Smooth muscle cell of the brain vasculature (primary cell): ENCODE measurements around the gene AARS1.
A peak's percentile ranks its signal among the peaks of the same experiment; 100 is the strongest.
"Not testable (repeated sequence)": the region's sequence is repeated elsewhere in the genome, so short reads cannot be mapped to it uniquely, and the experiment has no call there.

Source experiments
- DNase-seq: peaks from one replicate; pipeline ENCODE4 v3.0.0-alpha.2; 2012; ENCODE audit warnings: low read depth, low spot score

Gene AARS1

DNA sequence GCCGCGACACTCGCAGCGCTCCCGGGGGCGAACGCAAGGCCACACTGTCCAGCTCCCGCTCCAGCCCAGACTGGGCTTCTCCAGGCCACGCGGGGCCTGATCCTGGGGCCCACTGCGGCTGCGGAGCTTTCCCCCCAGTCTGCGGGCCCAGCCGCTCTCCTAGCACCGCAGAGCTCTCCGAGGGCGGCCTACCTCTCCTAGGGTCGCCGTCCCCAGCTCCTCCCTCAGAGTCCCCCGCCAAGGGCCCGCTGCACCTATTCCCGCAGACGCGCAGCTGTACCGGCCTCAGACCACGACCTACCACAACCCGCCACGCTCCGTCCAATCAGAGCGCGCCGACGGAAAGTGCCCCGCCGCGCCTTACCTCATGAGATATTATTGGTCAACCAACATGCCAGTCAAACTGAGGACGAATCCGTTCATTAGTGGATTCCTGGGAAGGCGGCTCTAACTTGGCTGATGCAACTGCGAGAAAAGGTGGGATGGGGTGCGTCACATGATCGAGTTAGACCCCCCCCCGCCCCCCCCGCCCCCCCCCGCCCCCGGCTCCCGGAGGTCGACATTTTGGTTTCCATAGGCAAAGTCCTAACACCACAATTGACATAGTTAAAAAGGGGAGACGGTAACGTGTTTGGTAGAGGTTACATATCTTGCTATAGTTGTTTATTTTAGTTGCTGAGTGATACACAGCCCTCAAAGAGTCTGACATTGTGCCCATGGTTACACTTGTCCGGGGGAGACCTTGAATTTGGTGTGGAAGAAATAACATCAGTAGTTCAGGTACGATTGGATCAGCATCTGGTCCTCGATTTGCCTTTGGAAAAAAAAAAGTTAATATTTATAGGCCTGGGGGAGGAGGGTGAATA is at the start of gene AARS1:
Gene AARS1, minus strand, starts transcription at position 278 of the 866 bp plus-strand sequence. CDS start 6,743 bp downstream, outside the sequence.
- DNase-seq, result peak; percentile 99

DNA sequence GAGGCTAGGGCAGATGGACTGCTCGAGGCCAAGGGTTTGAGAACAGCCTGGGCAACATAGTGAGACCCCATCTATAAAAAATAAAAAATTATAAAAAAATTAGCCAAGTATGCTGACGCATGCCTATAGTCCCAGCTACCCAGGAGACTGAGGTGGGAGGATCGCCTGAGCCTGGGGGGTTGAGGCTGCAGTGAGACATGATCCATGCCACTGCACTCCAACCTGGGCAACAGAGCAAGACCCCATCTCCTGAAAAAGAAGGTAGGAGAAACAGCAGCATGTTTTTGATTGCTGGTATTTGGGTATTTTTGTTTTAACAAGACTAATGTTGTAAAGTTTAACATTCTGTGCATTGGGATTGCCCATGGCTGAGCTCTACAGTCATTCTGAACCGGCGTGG is 48.5 kb upstream of the AARS1 start:
- DNase-seq, result no peak

DNA sequence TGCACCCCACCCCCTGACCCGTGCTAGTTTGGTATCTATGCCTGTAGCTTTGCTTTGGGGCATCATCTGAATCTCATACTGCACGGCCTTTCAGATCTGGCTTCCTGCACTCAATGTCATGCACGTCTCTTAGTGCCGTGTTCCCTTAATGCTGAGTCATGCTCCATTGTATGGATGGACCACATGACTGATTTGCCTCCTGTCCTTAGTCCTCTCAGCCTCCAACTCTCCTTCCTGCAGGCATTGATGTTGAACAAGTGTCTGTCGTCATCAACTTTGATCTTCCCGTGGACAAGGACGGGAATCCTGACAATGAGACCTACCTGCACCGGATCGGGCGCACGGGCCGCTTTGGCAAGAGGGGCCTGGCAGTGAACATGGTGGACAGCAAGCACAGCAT is 43.4 kb upstream of the AARS1 start:
- not testable (repeated sequence) for DNase-seq

DNA sequence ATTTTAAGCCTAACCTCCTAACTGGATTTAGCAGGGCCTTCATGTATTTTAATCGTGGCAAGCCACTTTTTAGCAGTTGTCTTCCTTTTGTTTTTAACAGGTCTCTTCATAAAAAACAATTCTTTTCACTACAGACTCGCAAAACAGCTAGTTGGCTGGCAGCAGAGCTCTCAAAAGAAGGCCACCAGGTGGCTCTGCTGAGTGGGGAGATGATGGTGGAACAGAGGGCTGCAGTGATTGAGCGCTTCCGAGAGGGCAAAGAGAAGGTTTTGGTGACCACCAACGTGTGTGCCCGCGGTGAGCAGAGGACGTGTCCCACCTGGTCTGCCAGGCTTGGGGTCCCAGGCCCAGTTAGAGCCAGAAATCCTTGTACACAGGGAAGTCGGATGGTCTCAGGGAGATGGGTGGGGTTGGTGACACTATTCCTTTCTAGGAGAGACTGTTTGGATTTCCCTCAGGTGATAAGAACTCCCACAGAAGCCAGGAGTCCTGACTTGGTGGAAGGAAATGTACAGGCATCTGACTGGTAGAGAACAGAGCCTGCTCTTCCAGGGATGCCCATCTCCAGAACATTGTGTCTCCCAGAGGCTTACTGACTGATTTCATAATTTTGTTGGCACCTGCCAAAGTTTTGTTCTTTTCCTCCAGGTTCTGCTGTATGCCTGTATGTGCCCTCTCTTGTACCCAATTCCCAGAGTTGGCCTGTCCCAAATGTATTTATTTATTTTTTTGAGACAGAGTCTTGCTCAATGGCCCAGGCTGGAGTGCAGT is 42.5 kb upstream of the AARS1 start:
- DNase-seq, result no peak

DNA sequence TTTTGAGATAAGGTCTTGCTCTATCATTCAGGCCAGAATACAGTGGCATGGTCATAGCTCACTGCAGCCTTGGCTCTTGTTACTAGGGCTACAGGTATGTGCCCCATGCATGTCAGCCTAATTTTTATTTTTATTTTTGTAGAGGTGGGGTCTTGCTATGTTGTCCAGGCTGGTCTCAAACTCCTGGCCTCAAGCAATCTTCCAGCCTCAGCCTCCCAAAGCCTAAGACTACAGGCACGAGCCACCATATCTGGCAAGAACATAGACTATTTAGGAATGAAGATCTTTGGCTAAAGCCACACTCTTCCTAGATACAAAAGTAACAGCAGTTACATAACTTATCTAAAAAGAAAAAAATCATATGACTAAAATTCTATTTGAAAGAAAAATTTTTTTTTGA is 41.8 kb upstream of the AARS1 start:
- DNase-seq, result no peak

DNA sequence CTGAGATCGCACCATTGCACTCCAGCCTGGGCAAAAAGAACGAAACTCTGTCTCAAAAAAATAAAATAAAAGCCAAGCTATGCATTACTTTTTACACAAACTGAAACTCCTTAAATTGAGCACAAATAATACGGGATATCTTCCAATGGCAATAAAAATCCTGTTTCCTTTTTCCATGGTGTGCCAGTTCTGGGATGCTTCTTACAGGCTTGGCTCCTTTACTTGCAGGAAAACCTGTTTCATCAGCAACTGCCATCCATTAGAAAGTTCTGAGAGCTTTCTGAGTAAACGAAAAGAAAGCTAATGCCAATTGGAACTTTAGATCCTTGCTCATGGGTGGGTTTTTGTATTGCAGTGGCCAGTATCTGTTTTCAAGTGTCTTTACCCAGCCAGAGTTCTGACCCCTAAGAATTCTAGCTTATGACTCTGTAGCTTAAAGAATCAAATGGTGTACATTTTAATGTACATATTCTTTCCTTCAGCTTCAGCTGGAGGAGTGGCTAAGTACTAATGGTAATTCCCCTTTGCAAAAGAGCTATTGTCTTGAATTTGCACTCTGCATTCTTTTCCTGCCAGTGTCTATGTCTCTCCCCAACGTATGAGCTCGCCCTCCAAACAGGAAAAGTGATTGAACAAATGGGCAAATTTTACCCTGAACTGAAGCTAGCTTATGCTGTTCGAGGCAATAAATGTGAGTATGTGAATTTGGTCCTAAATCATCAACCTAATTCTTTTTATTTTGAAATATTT is 35.9 kb upstream of the AARS1 start:
- DNase-seq, result no peak

DNA sequence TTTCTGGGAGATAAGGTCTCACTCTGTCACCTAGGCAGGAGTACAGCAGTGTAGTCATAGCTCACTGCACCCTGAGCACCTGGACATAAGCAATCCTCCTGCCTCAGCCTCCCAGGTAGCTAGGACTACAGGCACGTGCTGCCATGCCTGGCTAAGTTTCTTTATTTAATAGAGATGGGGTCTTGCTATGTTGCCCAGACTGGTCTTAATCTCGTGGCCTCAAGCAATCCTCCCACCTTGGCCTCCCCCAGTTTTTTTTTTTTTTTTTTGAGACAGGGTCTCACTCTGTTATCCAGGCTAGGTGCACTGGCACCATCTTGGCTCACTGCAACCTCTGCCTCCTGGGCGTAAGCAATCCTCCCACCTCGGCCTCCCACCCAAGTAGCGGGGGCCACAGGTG is 30.8 kb upstream of the AARS1 start:
- no peak for DNase-seq

DNA sequence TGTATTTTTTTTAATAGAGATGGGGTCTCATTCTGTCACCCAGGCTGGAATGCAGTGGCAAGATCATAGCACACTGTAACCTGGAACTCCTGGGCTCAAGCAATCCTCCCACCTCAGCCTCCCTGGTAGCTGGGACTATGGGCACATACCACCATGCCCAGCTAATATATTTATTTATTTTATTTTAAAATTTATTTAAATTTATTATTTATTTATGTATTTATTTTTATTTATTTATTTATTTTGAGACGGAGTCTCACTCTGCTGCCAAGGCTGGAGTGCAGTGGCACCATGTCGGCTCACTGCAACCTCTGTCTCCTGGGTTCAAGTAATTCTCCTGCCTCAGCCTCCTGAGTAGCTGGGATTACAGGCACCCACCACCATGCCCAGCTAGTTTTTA is 18.4 kb upstream of the AARS1 start:
- DNase-seq, result not testable (repeated sequence)

DNA sequence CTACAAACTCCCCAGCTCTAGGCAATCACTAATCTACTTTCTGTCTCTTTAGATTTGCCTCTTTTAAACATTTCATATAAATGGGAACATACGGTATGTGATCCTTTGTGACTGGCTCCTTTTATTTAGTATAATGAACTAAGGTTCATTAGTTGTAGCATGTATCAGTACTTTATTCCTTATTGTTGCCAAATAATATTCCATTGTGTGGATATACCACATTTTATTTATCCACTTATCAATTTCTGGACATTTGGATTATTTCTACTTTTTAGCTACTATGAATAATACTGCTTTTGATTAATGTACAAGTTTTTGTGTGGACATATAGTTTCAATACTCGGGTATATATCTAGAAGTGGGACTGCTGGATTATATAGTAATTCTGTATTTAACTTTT is 17.6 kb upstream of the AARS1 start:
- DNase-seq, result no peak

DNA sequence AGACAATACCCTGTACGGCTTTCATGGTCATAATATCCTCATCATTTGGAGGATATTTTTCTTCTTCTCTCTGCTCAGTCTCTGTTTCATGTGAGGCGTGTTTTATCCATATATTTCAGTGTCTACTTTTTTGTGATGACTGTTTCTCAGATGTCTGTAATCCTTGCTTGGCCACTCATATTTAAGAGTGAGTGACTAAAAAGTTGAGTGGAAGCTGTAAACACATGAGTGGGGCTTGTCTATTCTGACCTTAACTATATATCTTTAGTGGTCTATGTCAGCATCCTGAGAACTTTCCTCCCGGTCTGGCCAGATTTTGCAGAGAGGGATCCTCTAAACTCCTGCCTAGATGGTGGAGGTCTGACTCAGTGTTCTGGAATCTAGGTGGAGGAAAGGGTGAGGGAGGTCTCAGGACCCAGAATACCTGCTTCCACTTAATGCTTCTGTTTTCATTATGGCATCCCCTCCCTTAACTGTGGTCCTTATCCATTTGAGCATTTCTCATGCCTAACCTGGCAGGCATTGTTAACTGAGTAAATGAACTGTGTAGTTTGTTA is 15.7 kb upstream of the AARS1 start:
- no peak for DNase-seq

DNA sequence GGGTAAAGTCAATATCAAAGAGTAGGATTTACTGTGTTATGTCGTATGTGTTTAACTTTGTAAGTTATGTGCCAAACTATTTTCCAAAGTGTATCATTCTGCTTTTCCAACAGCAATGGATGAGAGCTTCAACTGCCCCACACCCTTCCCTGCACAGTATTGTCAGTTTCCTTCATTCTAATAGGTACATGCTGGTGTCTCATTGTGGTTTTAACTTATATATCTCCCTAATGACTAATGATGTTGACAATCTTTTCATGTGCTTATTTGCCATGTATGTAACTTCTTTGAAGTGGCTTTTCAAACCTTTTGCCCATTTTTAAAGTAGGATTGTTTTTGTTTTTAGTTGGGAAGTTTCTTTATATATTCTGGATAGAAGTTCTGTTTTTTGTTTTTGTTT is 13.4 kb upstream of the AARS1 start:
- DNase-seq, result no peak

DNA sequence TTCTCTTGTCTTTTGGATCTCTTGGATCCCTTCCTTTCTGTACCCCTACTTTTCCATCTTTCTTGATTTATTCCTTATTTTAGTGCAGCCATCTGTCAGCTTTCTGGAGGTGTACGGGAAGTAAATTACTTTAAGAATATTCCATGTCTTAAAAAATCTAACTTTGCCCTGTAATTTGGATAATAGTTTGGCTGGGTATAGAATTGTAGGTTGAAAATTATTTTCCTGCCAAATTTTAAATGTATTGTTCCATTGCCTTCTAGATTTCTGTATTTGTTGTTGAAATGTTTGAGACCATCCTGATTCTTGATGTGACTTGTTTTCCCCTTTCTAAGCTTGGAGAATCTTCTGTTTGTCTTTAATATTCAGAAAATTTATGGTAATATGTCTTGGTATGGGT is 11.8 kb upstream of the AARS1 start:
- DNase-seq, result no peak

DNA sequence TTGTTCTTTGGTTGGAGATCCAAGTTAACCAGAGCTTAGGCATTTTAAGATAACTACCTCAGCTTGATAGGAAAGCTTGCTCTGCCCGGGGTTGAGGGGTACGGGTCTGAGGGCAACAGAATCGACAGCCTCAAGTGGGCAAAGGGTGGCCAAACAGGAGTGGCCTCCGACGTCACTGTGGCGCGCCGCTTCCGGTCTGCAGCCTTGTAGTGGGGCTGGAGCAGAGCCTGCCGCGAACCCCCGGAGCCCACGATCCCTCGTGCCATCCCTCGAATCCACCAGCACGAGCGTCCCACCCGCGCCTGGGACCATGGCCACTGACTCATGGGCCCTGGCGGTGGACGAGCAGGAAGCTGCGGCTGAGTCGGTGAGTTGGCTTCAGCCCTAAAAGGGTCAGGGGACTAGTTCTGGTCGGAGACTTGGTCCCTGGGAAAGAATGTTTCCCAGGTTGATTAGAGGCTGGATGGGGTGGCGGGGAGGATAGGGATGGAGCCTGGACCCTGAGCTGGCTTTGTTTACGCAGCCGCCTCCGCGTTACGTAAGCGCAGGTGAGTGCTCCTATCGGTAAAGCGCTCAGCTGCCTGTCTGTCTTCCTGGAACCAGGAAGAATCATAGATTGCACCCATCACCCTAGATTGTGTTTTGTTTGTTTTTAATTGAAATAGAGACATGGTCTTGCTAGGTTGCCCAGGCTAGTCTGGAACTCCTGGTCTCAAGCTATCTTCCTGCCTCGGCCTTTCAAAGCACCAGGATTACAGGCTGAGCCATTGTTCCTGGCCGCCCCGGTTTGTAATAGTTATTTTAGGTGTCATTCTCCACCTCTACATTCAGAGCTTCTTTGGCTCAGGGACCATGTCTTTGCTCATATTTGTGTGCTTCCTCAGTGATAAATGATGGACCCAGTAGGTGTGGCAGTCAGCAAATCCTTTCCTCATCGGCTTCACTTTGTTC is 10.0 kb upstream of the AARS1 start, which contains the start of gene DDX19B:
Gene DDX19B, plus strand, starts transcription at position 199 of the 951 bp plus-strand sequence. Its CDS starts 112 bp downstream, at position 311.
- peak; percentile 13 for DNase-seq

DNA sequence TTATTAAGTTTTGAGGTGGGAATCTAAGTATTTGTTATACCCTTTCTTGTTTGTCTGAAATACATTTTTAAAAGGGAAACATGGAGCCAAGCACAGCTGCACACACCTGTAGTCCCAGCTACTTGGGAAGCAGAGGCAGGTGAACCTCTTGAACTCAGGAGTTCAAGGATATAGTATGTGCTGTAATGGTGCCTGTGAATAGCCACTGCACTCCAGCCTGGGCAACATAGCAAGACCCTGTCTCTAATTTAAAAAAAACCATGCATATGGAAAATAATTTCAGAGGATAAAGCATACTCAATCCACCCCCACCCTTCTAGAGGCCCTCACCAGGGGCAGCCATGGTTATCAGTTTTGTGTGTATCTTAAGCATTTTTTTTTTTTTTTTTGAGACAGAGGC is 6.3 kb upstream of the AARS1 start:
- no peak for DNase-seq

DNA sequence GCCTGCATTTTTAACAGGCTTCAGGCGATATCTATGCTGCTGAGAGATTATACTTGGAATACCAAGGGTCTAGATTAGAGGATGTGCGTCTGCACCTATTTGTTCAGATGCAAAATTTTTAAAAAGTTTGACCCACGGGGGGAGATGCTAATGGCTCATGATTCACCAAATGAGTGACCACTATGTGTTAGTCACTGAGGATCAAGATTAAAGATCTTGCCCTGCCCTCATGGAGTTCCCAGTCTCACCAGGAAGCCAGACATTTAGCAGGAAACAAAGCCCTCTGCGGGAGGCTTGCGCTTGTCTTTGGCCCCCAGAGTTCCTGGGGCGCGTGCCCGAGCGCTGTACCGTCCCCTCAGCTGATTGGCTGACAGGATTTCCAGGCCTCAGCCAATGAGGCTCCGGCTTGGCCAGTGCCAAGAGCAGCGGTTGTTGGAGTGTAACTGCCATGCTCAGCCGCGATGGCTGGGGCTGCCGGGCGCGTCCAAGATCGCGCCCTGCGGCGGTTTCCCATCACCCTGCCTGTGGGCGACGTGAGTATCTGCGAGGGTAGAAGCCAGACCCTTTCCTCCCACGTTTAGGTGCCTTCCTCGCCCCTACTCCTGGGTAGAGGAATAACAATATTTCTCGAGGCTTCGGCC is 5.2 kb upstream of the AARS1 start:
- DNase-seq, result no peak

DNA sequence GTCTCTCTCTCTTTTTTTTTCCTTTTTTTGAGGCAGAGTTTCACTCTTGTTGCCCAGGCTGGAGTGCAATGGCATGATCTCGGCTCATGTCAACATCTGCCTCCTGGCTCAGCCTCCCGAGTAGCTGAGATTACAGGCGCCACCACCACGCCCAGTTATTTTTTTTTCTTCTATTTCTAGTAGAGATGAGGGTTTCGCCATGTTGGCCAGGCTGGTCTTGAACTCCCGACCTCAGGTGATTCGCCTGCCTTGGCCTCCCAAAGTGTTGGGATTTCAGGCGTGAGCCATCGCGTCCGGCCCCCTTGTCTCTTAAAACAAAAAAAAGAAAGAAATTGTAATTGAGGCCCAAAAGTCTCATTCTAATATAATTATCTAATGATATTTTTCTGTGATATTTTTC is 2.8 kb upstream of the AARS1 start:
- not testable (repeated sequence) for DNase-seq

DNA sequence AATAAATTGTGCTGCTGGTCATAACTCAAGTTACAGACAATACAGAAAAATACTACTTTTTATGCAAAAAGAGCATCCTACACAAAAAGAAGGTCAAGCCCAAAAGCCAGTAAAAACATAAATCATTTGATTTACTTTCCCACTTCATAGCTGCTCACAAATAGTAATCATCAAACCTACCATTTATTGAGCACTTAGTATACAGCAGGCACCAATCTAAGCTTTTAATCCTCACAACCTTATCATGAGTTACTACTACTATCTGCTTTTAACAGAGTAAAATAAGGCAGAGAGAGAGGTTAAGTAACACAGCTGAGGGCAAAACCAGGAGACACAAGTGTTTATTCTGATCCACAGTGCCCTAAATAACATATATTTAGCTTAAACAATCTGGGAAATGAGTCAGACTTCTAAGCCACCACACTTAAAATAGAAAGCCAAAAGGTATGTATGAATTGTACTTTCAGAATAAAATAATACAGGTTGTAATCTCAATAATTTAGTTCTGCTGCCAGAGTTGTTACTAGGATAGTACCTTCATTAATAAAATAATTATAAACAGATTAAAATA is 1.7 kb upstream of the AARS1 start:
- DNase-seq, result no peak

DNA sequence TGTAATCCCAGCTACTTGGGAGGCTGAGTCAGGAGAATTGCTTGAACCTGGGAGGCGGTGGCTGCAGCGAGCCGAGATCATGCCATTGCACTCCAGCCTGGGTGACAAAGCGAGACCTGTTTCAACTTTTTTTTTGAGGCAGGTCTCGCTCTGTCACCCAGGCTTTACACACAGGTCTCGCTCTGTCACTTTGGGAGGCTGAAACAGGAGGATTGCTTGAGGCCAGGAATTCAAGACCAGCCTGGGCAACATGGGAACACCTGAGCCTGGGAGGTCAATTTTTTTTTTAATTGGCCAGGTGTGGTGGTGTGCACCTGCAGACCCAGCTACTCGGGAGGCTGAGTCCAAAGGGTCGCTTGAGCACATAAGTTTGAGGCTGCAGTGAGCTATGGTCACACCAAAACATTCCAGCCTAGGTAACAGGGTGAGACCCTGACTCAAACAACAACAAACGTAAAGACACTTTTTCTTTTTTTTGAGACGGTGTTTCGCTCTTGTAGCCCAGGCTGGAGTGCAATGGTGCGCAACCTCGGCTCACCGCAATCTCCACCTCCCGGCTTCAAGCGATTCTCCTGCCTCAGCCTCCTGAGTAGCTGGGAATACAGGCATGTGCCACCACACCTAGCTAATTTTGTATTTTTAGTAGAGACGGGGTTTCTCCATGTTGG is 1.9 kb downstream of the AARS1 start:
- DNase-seq, result not testable (repeated sequence)

DNA sequence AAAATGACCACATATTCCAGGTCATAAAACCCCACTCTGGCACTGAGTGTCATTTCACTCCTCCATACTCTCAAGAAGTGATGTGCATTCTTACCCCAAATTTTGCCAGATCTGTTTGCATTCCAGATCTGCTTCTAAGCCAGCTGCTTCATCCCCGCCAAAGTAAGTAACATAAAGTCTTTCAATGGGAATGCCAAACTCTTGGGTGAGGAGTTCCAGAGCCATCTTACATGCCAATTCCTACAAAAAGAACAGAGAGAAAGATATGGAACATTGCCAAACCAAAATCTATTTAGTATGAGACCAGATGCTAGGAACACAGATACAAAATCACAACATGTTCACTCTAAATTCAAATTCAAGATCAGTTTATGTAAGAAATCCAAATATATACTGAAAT is 12.9 kb downstream of the AARS1 start:
- no peak for DNase-seq
